Fibroblast of lung (primary cell): ENCODE measurements around the gene ING2. TPM values are rescaled to one million over a fixed set of nuclear protein-coding genes. Genes with fewer than 3 reads are reported as not detected.
"Not testable (repeated sequence)": the region's sequence is repeated elsewhere in the genome, so short reads cannot be mapped to it uniquely, and the experiment has no call there.

Experiments used
- DNase-seq, 2 donors: peaks; one replicate each; pipeline versions ENCODE4 v3.0.0 to v3.0.0-alpha.2; 2010; ENCODE audit warnings: low read depth in 2 of 2
- H2AFZ ChIP-seq: 2 replicates; pipeline ENCODE4 v1.5.1; 2012; ENCODE audit warnings: low read length, control low read depth, inconsistent platforms
- H3K27ac ChIP-seq: 2 replicates; pipeline ENCODE4 v1.5.1; 2011; ENCODE audit warnings: low read length, control low read depth; ENCODE audit not compliant: insufficient read depth
- H3K27me3 ChIP-seq: 2 replicates; pipeline ENCODE4 v1.5.1; 2011; ENCODE audit warnings: mild to moderate bottlenecking, low read length; ENCODE audit not compliant: control insufficient read depth, insufficient read depth
- H3K36me3 ChIP-seq: 2 replicates; pipeline ENCODE4 v1.5.1; 2011; ENCODE audit warnings: low read length; ENCODE audit not compliant: control insufficient read depth, insufficient read depth
- H3K4me1 ChIP-seq: 2 replicates; pipeline ENCODE4 v1.5.1; 2011; ENCODE audit warnings: low read length; ENCODE audit not compliant: control insufficient read depth, insufficient read depth; ENCODE audit errors: extremely low read depth
- H3K4me2 ChIP-seq: 2 replicates; pipeline ENCODE4 v1.5.1; 2011; ENCODE audit warnings: low read length, control low read depth; ENCODE audit not compliant: insufficient read depth; ENCODE audit errors: extremely low read depth
- H3K4me3 ChIP-seq, 4 experiments: fragments of 200-600 bp in 1 of 4; sonication (generic) in 1 of 4; replicated peaks in 1 of 4; 2 replicates each; pipeline ENCODE4 v1.5.1; 2011 to 2016; ENCODE audit warnings: low read length in 4 of 4, low read depth in 3 of 4, mild to moderate bottlenecking in 3 of 4, control low read depth in 2 of 4, inconsistent platforms in 1 of 4, mixed read lengths in 1 of 4; ENCODE audit not compliant: insufficient read depth in 1 of 4; ENCODE audit errors: control extremely low read depth in 1 of 4
- H3K79me2 ChIP-seq: 2 replicates; pipeline ENCODE4 v1.5.1; 2012; ENCODE audit warnings: mild to moderate bottlenecking, low read length, inconsistent platforms; ENCODE audit not compliant: control insufficient read depth, insufficient read depth
- H3K9ac ChIP-seq: 2 replicates; pipeline ENCODE4 v1.5.1; 2011; ENCODE audit warnings: mild to moderate bottlenecking, low read length, control low read depth; ENCODE audit not compliant: insufficient read depth
- H3K9me3 ChIP-seq: 2 replicates; pipeline ENCODE4 v1.5.1; 2012; ENCODE audit warnings: low read depth, low read length; ENCODE audit not compliant: control insufficient read depth, insufficient read depth
- H4K20me1 ChIP-seq: 2 replicates; pipeline ENCODE4 v1.5.1; 2011; ENCODE audit warnings: low read length; ENCODE audit not compliant: control insufficient read depth, insufficient read depth; ENCODE audit errors: extremely low read depth
- EZH2 ChIP-seq: IDR thresholded peaks from 2 replicates; pipeline ENCODE4 v1.5.1; 2012; ENCODE audit warnings: low read length, control low read depth, mild to moderate bottlenecking; ENCODE audit errors: missing control alignments
- polyA minus RNA-seq: library from RNA; depleted of rRNA, polyadenylated mRNA; stranded (reverse); fragments of >200 nt; gene quantifications from 2 replicates; pipeline ENCODE4 v1.2.3, GENCODE V29; 2011; ENCODE audit warnings: low replicate concordance
- polyA plus RNA-seq, 2 donors: library from polyadenylated mRNA; depleted of rRNA in 1 of 2; stranded (reverse) in 1 of 2; unstranded in 1 of 2; fragments of >200 nt; gene quantifications; 2 replicates each; pipeline ENCODE4 v1.2.1, GENCODE V29; 2011 to 2012; ENCODE audit warnings: missing spikeins in 1 of 2
- total RNA-seq: library from RNA; depleted of rRNA; stranded (reverse); fragments of >200 nt; gene quantifications from 2 replicates; pipeline ENCODE4 v1.2.1, GENCODE V29; 2014
- TF ChIP-seq, protein P1 (sequence below), 2 donors: IDR thresholded peaks in 1 of 2; conservative IDR thresholded peaks in 1 of 2; 1 replicate in 1 of 2; 2 replicates in 1 of 2; pipeline ENCODE4 v1.5.1; 2011 to 2012; ENCODE audit warnings: low read length in 2 of 2, control low read depth in 1 of 2, inconsistent platforms in 1 of 2, low read depth in 1 of 2, mild to moderate bottlenecking in 1 of 2

ING2 gene, protein sequence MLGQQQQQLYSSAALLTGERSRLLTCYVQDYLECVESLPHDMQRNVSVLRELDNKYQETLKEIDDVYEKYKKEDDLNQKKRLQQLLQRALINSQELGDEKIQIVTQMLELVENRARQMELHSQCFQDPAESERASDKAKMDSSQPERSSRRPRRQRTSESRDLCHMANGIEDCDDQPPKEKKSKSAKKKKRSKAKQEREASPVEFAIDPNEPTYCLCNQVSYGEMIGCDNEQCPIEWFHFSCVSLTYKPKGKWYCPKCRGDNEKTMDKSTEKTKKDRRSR
- total RNA-seq: 5.4 and 7.9 TPM in 2 replicates
- polyA plus RNA-seq: 12.1 and 12.6 TPM in 2 replicates
- polyA plus RNA-seq (2012): 12.7 and 13.6 TPM in 2 replicates
- polyA minus RNA-seq: 2.6 TPM in 1 of 2 replicates, not detected in the other

DNA sequence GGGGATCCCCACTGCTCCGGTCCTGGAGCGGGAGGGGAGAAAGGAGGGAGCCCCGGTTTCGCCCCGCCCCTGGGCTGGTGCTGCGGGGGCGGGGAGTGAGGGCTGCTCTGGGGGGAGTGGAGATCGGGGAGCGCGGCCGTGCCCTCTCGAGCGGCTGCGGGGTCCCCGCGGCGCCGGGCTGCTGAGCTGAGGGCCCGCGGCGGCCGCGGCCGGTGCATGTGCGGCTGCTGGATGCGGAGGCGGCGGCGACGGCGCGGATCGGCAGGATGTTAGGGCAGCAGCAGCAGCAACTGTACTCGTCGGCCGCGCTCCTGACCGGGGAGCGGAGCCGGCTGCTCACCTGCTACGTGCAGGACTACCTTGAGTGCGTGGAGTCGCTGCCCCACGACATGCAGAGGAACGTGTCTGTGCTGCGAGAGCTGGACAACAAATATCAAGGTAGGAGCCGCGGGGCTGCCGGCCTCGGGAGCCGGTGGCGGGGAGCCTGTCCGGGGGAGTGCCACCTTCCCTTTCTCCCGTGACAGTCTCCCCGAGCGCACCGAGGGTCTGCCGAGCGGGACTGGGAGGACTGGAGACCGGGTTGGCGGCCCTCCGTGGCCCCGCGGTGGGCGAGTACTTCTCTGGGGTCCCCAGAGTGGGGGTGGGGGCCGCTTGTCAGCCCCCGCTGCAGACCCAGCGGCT lies at the start of gene ING2:
TSS of gene ING2 (plus strand) at position 129 of the 681 bp plus-strand sequence. CDS start at position 267, 138 bp downstream.
- DNase-seq: no peak
- H3K9ac ChIP-seq: peak within 1 kb of the TSS; percentile 94
- TF ChIP-seq EZH2: no peak
- H3K4me2 ChIP-seq: peak within 1 kb of the TSS; percentile 77
- no peaks in the 10 kb centered on the region for H3K36me3 ChIP-seq
- H3K27ac ChIP-seq: peak within 1 kb of the TSS; percentile 95
- peaks cover 43% of the 10 kb centered on the region for H3K79me2 ChIP-seq
- H3K27me3 ChIP-seq: no peaks in the 10 kb centered on the region
- H3K4me1 ChIP-seq: peaks cover 2% of the 10 kb centered on the region
- no peaks in the 10 kb centered on the region for H3K9me3 ChIP-seq
- peak within 1 kb of the TSS; percentile 98 for H2AFZ ChIP-seq
- no peaks in the 10 kb centered on the region for H4K20me1 ChIP-seq
- H3K4me3 ChIP-seq: peak within 1 kb of the TSS; percentile 77 to 94 (median 84)

DNA sequence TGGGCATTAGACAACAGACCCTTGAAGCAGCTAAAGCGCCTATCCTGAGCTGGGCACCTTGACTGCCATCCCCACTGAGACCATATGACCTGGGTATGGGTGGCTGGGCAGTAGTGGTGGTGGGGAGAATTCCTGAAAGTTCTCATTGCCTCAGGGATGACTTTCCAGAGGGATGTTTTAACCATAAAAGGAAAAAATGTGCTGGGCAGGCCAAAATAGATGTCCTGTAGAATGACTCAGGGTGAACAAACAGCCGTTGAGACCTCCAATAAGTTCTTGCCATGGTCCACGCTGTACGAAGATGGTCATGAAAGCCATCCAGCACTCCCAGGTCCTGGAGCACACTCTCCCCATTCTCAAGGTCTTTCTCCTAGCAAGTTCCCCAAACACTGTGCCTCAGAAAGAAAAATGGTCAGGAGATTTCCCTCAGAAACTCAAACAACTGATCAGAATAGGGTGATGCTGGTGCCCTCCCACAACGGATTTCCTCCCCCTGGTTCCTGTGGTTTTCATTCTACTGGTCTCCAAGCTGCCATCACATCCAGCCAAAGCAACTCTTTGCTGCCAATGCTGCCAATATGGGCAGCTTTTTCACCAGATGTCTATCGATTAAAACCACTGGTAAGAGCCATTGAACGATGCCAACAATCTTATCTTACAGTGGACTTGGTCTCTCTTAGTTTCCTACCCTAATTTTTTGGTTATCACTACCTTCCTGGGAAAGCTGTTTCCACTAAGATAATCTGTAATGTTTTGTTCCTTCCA lies 49.2 kb upstream of the ING2 start:
- Histone ChIP-seq H4K20me1 (no peaks in the 10 kb centered on the region), H3K9ac (no peak overlapping the region), H3K27ac (no peak overlapping the region), H3K4me2 (no peak overlapping the region), H3K36me3 (no peaks in the 10 kb centered on the region), H3K4me3 (no peak overlapping the region), H2AFZ (no peak overlapping the region), H3K27me3 (no peaks in the 10 kb centered on the region), H3K9me3 (no peaks in the 10 kb centered on the region), H3K4me1 (no peaks in the 10 kb centered on the region), H3K79me2 (no peaks in the 10 kb centered on the region)
- no peak for TF ChIP-seq EZH2
- TF ChIP-seq, protein P1, sequence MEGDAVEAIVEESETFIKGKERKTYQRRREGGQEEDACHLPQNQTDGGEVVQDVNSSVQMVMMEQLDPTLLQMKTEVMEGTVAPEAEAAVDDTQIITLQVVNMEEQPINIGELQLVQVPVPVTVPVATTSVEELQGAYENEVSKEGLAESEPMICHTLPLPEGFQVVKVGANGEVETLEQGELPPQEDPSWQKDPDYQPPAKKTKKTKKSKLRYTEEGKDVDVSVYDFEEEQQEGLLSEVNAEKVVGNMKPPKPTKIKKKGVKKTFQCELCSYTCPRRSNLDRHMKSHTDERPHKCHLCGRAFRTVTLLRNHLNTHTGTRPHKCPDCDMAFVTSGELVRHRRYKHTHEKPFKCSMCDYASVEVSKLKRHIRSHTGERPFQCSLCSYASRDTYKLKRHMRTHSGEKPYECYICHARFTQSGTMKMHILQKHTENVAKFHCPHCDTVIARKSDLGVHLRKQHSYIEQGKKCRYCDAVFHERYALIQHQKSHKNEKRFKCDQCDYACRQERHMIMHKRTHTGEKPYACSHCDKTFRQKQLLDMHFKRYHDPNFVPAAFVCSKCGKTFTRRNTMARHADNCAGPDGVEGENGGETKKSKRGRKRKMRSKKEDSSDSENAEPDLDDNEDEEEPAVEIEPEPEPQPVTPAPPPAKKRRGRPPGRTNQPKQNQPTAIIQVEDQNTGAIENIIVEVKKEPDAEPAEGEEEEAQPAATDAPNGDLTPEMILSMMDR (conservative IDR thresholded peaks at IDR 0.05 in 1 of 2, IDR thresholded peaks at IDR 0.05 in 1 of 2; ENCODE audit: low read depth in 1 of 2, low read length in 2 of 2): no peak
- peak in 1 of 2 donors; percentile 64 for DNase-seq

DNA sequence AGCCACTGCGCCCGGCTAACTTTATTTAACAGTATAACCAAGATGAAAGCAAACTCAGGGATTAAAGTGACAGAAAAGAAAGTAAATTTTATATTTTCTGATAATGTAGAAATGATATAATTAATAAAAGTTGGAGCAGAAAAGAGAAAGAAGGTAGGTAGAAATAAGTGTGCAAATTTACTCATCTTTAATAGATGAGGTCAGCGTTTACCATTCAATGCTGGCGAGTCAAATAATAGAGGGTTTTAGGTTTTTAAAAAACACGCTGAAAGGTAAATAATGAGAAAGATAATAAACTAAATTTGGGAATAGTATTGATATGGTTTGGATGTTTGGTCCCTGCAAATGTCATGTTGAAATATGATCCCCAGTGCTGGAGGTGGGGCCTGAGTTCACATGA lies 46.9 kb upstream of the ING2 start:
- no peak overlapping the region for H3K9ac ChIP-seq
- no peak overlapping the region for H2AFZ ChIP-seq
- no peaks in the 10 kb centered on the region for H3K9me3 ChIP-seq
- no peak overlapping the region for H3K4me3 ChIP-seq
- H3K27me3 ChIP-seq: no peaks in the 10 kb centered on the region
- H3K79me2 ChIP-seq: no peaks in the 10 kb centered on the region
- DNase-seq: no peak
- H3K27ac ChIP-seq: no peak overlapping the region
- H3K4me2 ChIP-seq: no peak overlapping the region
- no peaks in the 10 kb centered on the region for H3K4me1 ChIP-seq
- H3K36me3 ChIP-seq: no peaks in the 10 kb centered on the region
- H4K20me1 ChIP-seq: no peaks in the 10 kb centered on the region
- TF ChIP-seq, protein P1 (conservative IDR thresholded peaks at IDR 0.05 in 1 of 2, IDR thresholded peaks at IDR 0.05 in 1 of 2; ENCODE audit: low read depth in 1 of 2, low read length in 2 of 2): no peak
- TF ChIP-seq EZH2: no peak

DNA sequence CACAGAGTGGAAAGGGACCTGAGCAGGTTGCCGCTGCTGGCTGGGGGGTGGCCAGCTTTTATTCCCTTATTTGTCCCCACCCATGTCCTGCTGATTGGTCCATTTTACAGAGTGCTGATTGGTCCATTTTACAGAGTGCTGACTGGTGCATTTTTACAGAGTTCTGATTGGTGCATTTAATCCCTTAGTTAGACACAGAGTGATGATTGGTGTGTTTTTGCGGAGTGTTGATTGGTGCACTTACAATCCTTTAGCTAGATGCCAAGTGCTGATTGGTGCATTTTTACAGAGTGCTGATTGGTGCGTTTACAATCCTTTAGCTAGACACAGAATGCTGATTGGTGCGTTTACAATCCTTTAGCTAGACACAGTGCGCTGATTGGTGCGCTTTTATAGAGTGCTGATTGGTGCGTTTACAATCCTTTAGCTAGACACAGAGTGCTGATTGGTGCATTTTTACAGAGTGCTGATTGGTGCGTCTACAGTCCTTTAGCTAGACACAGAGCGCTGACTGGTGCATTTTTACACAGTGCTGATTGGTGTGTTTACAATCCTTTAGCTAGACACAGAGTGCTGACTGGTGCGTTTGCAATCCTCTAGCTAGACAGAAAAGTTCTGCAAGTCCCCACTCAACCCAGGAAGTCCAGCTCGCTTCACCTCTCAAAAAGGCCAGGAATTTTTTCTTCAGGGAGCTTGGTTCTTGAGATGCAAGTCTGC lies 40.8 kb upstream of the ING2 start:
- not testable (repeated sequence) for H3K4me2 ChIP-seq, H3K9ac ChIP-seq, H4K20me1 ChIP-seq, H3K79me2 ChIP-seq, H3K27ac ChIP-seq, H3K36me3 ChIP-seq, H3K27me3 ChIP-seq, H3K4me3 ChIP-seq, H3K4me1 ChIP-seq, H3K9me3 ChIP-seq, DNase-seq, H2AFZ ChIP-seq
